Activated naive CD8-positive, alpha-beta T cell treated with anti-CD3 and anti-CD28 coated beads for 36 hours (primary cell): Measurements from ENCODE around the gene RARG. TPM values are rescaled to one million over a fixed set of nuclear protein-coding genes. Genes with fewer than 3 reads are reported as not detected.

Experiments used
- DNase-seq: peaks from one replicate; pipeline ENCODE4 v3.0.0; 2021
- H3K27ac Mint-ChIP-seq: one replicate; pipeline ENCODE4 v1.8.0; 2022; ENCODE audit warnings: mild to moderate bottlenecking, moderate library complexity, mixed read lengths
- H3K27me3 Mint-ChIP-seq: one replicate; pipeline ENCODE4 v1.8.0; 2022; ENCODE audit warnings: mild to moderate bottlenecking, mixed read lengths
- H3K36me3 Mint-ChIP-seq: one replicate; pipeline ENCODE4 v1.8.0; 2021; ENCODE audit warnings: mild to moderate bottlenecking, mixed read lengths
- H3K4me1 Mint-ChIP-seq: one replicate; pipeline ENCODE4 v1.8.0; 2021; ENCODE audit warnings: mixed read lengths
- H3K4me3 Mint-ChIP-seq: one replicate; pipeline ENCODE4 v1.8.0; 2022; ENCODE audit warnings: mild to moderate bottlenecking, moderate library complexity, mixed read lengths
- H3K9me3 Mint-ChIP-seq: one replicate; pipeline ENCODE4 v1.8.0; 2022; ENCODE audit warnings: mixed read lengths
- total RNA-seq, 2 experiments: library from RNA; stranded (reverse); gene quantifications; one replicate each; pipeline ENCODE4 v1.2.3, GENCODE V29; 2021

RARG gene
- total RNA-seq: 10 to 100 TPM; 22.7 to 26.0 TPM

GRCh38 chr12:53231921-53232645 lies at the start of gene RARG:
TSS of gene RARG (minus strand) at chr12:53232209. CDS start at chr12:53227545, 4,664 bp downstream.
- Mint-ChIP-seq H3K4me1 (peaks cover 62% of the 10 kb centered on the region), H3K9me3 (no peaks in the 10 kb centered on the region), H3K4me3 (peak within 1 kb of the TSS; percentile 83), H3K36me3 (peaks cover under 1% of the 10 kb centered on the region), H3K27ac (peak within 1 kb of the TSS; percentile 79), H3K27me3 (no peaks in the 10 kb centered on the region)
- DNase-seq: peak; percentile 75

GRCh38 chr12:53279888-53280498 lies 48.0 kb upstream of the RARG start:
- no peak overlapping the region for H3K27ac Mint-ChIP-seq

DNA sequence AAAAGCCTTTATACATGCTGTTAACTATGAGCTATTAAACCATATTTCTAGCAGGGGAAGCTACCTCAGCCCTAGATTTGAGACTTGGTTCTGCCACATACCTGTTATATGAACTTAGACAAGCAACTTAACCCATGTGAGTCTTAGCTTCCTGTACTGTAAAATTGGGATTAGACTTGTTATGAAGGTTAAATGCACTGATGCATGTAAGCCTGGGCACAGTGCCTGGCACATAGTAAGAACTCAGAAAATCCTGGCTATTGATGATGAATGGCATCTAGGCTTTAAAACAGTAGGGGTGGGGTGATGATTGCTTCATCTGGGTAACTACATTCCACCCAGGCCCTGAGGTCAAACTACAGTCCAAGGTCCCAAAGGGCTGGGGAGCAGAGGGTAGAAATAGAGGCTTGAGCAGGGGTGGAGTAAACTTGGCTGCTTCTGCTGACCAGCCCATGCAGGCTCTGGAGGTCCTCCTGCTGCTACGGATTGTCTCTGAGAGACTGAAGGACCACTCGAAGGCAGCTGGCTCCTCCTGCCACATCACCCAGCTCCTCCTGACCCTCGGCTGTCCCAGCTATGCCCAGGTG lies 47.4 kb upstream of the RARG start:
- no peak overlapping the region for H3K27ac Mint-ChIP-seq
- no peak for DNase-seq
- H3K4me3 Mint-ChIP-seq: no peak overlapping the region
- no peaks in the 10 kb centered on the region for H3K9me3 Mint-ChIP-seq
- peaks cover 44% of the 10 kb centered on the region for H3K36me3 Mint-ChIP-seq
- no peaks in the 10 kb centered on the region for H3K27me3 Mint-ChIP-seq
- no peaks in the 10 kb centered on the region for H3K4me1 Mint-ChIP-seq

More at GRCh38 chr12:53279888-53280498, 48.0 kb upstream of the RARG start:
- Mint-ChIP-seq H3K4me3 (no peak overlapping the region), H3K36me3 (peaks cover 38% of the 10 kb centered on the region), H3K27me3 (no peaks in the 10 kb centered on the region), H3K4me1 (no peaks in the 10 kb centered on the region), H3K9me3 (no peaks in the 10 kb centered on the region)
- DNase-seq: no peak

GRCh38 chr12:53277981-53278380 lies 46.0 kb upstream of the RARG start:
- peaks cover 46% of the 10 kb centered on the region for H3K36me3 Mint-ChIP-seq
- H3K9me3 Mint-ChIP-seq: no peaks in the 10 kb centered on the region
- no peak overlapping the region for H3K4me3 Mint-ChIP-seq
- no peaks in the 10 kb centered on the region for H3K27me3 Mint-ChIP-seq
- H3K4me1 Mint-ChIP-seq: no peaks in the 10 kb centered on the region
- no peak overlapping the region for H3K27ac Mint-ChIP-seq
- DNase-seq: no peak

DNA sequence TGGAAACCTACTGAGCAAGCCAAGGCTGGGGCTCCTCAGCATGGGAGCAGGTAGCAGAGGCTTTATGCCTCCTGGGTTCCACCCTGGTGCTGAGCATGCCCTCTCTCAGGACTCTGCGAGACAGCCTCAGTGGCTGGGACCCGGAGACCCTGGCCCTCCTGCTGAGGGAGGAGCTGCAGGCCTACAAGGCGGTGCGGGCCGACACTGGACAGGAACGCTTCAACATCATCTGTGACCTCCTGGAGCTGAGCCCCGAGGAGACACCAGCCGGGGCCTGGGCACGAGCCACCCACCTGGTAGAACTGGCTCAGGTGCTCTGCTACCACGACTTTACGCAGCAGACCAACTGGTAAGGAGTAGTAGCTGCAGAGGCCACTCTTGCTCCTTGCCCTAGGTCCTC lies 44.5 kb upstream of the RARG start:
- Mint-ChIP-seq H3K36me3 (peaks cover 48% of the 10 kb centered on the region), H3K27me3 (no peaks in the 10 kb centered on the region), H3K9me3 (no peaks in the 10 kb centered on the region), H3K27ac (no peak overlapping the region), H3K4me1 (no peaks in the 10 kb centered on the region), H3K4me3 (no peak overlapping the region)
- no peak for DNase-seq

DNA sequence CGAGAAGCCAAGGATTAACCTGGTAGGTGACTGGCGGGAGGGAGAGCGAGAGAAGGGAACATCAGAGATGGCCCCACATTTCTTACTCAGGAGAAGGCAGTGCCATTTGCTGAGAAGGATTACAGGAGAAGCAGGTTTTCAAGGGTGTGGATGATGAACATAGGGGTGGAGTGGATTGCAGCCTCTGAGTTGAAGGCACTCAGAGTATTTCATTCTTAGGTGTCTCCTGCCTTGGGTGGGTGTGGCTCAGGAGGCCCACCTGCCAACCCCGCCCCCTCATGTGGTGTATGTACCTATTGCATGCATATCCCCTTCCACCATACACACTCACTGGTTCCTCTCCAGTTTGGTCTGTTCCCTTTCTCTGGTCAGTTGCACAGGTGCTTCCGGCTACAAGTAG lies 42.4 kb upstream of the RARG start:
- Mint-ChIP-seq H3K9me3 (no peaks in the 10 kb centered on the region), H3K27me3 (no peaks in the 10 kb centered on the region), H3K4me3 (no peak overlapping the region), H3K4me1 (peaks cover 8% of the 10 kb centered on the region), H3K27ac (no peak overlapping the region), H3K36me3 (peaks cover 55% of the 10 kb centered on the region)
- DNase-seq: no peak

- H3K36me3 Mint-ChIP-seq: peaks cover 35% of the 10 kb centered on the region
- H3K27me3 Mint-ChIP-seq: no peaks in the 10 kb centered on the region
- peaks cover 28% of the 10 kb centered on the region for H3K4me1 Mint-ChIP-seq
- H3K4me3 Mint-ChIP-seq: peak overlapping the region; percentile 98
- H3K27ac Mint-ChIP-seq: peak overlapping the region; percentile 99
- no peaks in the 10 kb centered on the region for H3K9me3 Mint-ChIP-seq
- no peak for DNase-seq
Observed at GRCh38 chr12:53268630-53269562, 36.9 kb upstream of the RARG start.

DNA sequence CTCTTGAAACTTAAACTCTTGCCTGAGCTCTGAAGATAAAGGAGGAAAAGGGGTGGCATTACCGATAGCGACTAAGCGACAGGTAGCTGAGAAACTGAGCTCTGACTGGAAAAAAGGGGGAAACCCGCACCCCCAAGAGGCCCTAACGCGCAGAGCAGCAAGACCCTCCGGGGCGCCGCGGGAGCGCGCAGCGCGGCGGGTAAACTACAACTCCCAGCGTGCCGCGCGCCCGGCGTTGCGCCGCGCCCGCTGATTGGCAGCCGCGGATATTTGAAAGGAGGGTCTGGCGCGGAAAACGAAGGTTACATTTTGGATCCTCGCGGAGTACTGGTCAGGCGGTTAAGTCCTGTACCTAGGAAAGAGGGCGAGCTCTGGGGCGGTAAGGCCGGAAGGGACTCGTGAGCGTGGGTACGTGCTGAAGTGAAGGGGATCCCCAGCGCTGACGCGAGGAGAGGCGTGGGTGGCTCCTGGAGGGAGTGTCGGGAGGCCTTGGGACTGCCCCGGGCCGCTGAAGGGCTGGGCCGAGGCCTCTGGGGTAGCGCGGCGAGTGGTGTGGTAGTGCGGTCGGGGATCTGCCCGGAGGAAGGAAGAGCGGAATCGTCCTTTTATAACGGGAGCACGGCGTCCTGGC lies 36.1 kb upstream of the RARG start, which contains the start of gene ESPL1:
Gene ESPL1 (plus strand): TSS at position 301 of the 631 bp plus-strand sequence. CDS start 468 bp downstream, outside the sequence.
- peak within 1 kb of the TSS; percentile 98 for H3K4me3 Mint-ChIP-seq
- peaks cover 28% of the 10 kb centered on the region for H3K4me1 Mint-ChIP-seq
- H3K27ac Mint-ChIP-seq: peak within 1 kb of the TSS; percentile 99
- peaks cover 30% of the 10 kb centered on the region for H3K36me3 Mint-ChIP-seq
- no peaks in the 10 kb centered on the region for H3K27me3 Mint-ChIP-seq
- peak; percentile 93 for DNase-seq
- H3K9me3 Mint-ChIP-seq: no peaks in the 10 kb centered on the region

DNA sequence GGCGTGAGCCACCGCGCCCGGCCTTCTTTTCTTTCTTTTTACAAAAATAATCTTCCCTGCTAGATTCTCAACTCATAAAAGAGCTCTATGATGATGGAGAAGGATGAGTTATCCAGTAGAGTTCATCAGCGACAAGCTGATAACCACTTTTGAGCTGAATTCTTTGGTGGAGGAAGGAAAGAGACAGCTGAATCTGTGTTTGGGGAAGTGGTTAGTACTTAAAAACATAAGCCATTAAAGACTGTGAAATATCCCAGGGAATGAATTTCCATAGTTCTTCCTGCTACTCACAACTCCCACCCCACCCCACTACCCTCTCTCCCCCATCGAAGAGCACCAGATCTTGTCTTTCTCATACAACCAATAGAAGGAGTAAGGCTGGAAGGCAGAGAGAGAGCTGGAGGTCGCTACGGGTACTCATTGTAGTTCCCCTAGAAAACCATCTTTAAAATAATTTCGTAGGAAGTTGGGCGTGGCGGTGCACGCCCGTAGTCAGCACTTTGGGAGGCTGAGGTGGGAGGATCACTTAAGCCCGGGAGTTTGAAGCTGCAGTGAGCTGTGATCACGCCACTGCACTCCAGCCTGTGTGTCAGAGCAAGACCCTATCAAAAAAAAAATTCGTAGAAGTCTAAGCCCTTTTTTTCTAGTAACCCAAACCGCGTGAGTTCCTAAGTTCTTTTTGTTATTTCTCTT lies 35.4 kb upstream of the RARG start:
- Mint-ChIP-seq H3K27ac (peak overlapping the region; percentile 99), H3K4me3 (peak overlapping the region; percentile 98), H3K36me3 (peaks cover 30% of the 10 kb centered on the region), H3K27me3 (no peaks in the 10 kb centered on the region), H3K4me1 (peaks cover 28% of the 10 kb centered on the region), H3K9me3 (no peaks in the 10 kb centered on the region)
- DNase-seq: peak; percentile 37

DNA sequence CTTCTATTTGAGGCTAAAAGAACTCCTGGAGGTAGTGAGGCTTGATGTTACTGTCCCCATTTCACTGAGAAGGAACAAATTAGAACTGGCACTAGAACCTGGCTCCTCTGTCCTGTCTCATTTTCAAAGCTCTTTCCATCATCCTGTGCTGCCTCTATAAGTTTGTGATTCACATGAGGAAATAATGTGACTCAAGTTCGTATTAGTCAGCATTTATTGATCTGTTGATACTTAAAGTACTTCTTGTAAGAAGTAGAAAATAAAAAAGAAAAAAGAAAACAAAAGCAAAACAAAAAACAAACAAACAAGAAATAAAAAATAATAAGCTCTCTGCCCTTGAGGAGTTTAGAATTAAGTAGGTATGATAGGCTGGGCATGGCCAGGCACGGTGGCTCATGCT lies 33.8 kb upstream of the RARG start:
- no peak overlapping the region for H3K4me3 Mint-ChIP-seq
- H3K27me3 Mint-ChIP-seq: no peaks in the 10 kb centered on the region
- H3K36me3 Mint-ChIP-seq: peaks cover 19% of the 10 kb centered on the region
- no peak for DNase-seq
- no peaks in the 10 kb centered on the region for H3K9me3 Mint-ChIP-seq
- H3K4me1 Mint-ChIP-seq: peaks cover 28% of the 10 kb centered on the region
- no peak overlapping the region for H3K27ac Mint-ChIP-seq

DNA sequence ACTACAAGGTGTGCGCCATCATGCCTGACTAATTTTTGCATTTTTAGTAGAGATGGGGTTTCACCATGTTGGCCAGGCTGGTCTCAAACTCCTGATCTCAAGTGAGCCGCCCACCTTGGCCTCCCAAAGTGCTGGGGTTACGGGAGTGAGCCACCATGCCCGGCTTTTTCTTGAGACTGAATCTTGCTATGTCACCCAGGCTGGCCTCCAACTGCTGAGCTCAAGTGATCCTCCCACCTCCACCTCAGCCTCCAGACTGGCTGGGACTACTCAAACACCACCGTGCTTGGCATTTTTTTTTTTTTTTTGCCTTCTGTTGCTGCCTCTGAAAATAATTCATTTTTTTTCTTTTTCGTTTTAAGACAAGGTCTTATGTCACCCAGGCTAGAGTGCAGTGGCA lies 27.9 kb upstream of the RARG start:
- DNase-seq: no peak
- H3K4me3 Mint-ChIP-seq: no peak overlapping the region
- H3K27ac Mint-ChIP-seq: no peak overlapping the region
- H3K9me3 Mint-ChIP-seq: no peaks in the 10 kb centered on the region
- no peaks in the 10 kb centered on the region for H3K36me3 Mint-ChIP-seq
- H3K4me1 Mint-ChIP-seq: peaks cover 27% of the 10 kb centered on the region
- no peaks in the 10 kb centered on the region for H3K27me3 Mint-ChIP-seq

GRCh38 chr12:53258541-53259539 lies 26.8 kb upstream of the RARG start:
- Mint-ChIP-seq H3K4me3 (no peak overlapping the region), H3K4me1 (peaks cover 30% of the 10 kb centered on the region)

GRCh38 chr12:53255996-53256395 lies 24.0 kb upstream of the RARG start:
- Mint-ChIP-seq H3K9me3 (no peaks in the 10 kb centered on the region), H3K4me1 (peaks cover 47% of the 10 kb centered on the region), H3K36me3 (peaks cover 12% of the 10 kb centered on the region)

More at GRCh38 chr12:53258541-53259539, 26.8 kb upstream of the RARG start:
- Mint-ChIP-seq H3K27me3 (no peaks in the 10 kb centered on the region), H3K27ac (peak overlapping the region; percentile 2), H3K36me3 (peaks cover 2% of the 10 kb centered on the region), H3K9me3 (no peaks in the 10 kb centered on the region)
- no peak for DNase-seq

More at GRCh38 chr12:53255996-53256395, 24.0 kb upstream of the RARG start:
- Mint-ChIP-seq H3K27me3 (no peaks in the 10 kb centered on the region), H3K27ac (peak overlapping the region; percentile 42), H3K4me3 (no peak overlapping the region)
- no peak for DNase-seq
